Liver (tissue), 3 donors: Measurements from ENCODE around the gene CERS4.

Source experiments
- ATF3 ChIP-seq: IDR thresholded peaks from 2 replicates; pipeline ENCODE4 v1.6.1; 2016; ENCODE audit warnings: antibody characterized with exemption
- CTCF ChIP-seq: fragments of 150-350 bp; IDR thresholded peaks from 2 replicates; pipeline ENCODE4 v1.5.1; 2017; ENCODE audit warnings: improper control_type of control experiment, low read depth, low read length; ENCODE audit not compliant: missing input control
- EGR1 ChIP-seq, 2 donors: IDR thresholded peaks; 2 replicates each; pipeline ENCODE4 v1.6.1; 2016 to 2018; ENCODE audit warnings: antibody characterized with exemption in 2 of 2, low read depth in 2 of 2
- FOXA2 ChIP-seq: IDR thresholded peaks from 2 replicates; pipeline ENCODE4 v1.6.1; 2016; ENCODE audit warnings: antibody characterized with exemption
- GABPA ChIP-seq, 2 donors: IDR thresholded peaks in 1 of 2; conservative IDR thresholded peaks in 1 of 2; 2 replicates each; pipeline ENCODE4 v1.6.1; 2016; ENCODE audit warnings: antibody characterized with exemption in 2 of 2, mild to moderate bottlenecking in 1 of 2, moderate library complexity in 1 of 2
- HNF4A ChIP-seq, 2 donors: conservative IDR thresholded peaks; 2 replicates each; pipeline ENCODE4 v1.6.1; 2016; ENCODE audit warnings: antibody characterized with exemption in 2 of 2, mild to moderate bottlenecking in 2 of 2
- MAX ChIP-seq: IDR thresholded peaks from 2 replicates; pipeline ENCODE4 v1.6.1; 2016; ENCODE audit warnings: antibody characterized with exemption
- RAD21 ChIP-seq, 2 donors: IDR thresholded peaks; 2 replicates each; pipeline ENCODE4 v1.6.1; 2016; ENCODE audit warnings: antibody characterized with exemption in 2 of 2, mild to moderate bottlenecking in 2 of 2
- SP1 ChIP-seq: IDR thresholded peaks from 2 replicates; pipeline ENCODE4 v1.6.1; 2018; ENCODE audit warnings: antibody characterized with exemption, mild to moderate bottlenecking
- TAF1 ChIP-seq: conservative IDR thresholded peaks from 2 replicates; pipeline ENCODE4 v1.6.1; 2016; ENCODE audit warnings: antibody characterized with exemption, mild to moderate bottlenecking
- YY1 ChIP-seq: IDR thresholded peaks from 2 replicates; pipeline ENCODE4 v1.6.1; 2016; ENCODE audit warnings: antibody characterized with exemption, mild to moderate bottlenecking
- donor health status: healthy.
- donor health status: healthy.

- TF ChIP-seq CTCF (no peak), ATF3 (no peak), SP1 (no peak), MAX (no peak), GABPA (IDR thresholded peaks at IDR 0.05 in 1 of 2, conservative IDR thresholded peaks at IDR 0.05 in 1 of 2) (no peak), TAF1 (no peak), RAD21 (IDR thresholded peaks at IDR 0.05) (peak in 1 of 2 donors; percentile 16), FOXA2 (no peak), HNF4A (conservative IDR thresholded peaks at IDR 0.05) (no peak), EGR1 (IDR thresholded peaks at IDR 0.05; ENCODE audit: low read depth in 2 of 2) (no peak), YY1 (peak; percentile 36)
Observed at GRCh38 chr19:8209462-8210378, 550 bp downstream of the CERS4 start.
